Epithelial cell of proximal tubule (primary cell): ENCODE measurements around the gene COG5. TPM values are rescaled to one million over a fixed set of nuclear protein-coding genes. Genes with fewer than 3 reads are reported as not detected.
"Not testable (repeated sequence)": the region's sequence is repeated elsewhere in the genome, so short reads cannot be mapped to it uniquely, and the experiment has no call there.

Experiments used
- DNase-seq: peaks from one replicate; pipeline ENCODE4 v3.0.0-alpha.2; 2011; ENCODE audit warnings: low read depth
- H3K4me3 ChIP-seq: 2 replicates; pipeline ENCODE4 v1.5.1; 2011; ENCODE audit warnings: low read depth, mild to moderate bottlenecking, low read length
- total RNA-seq: library from RNA; depleted of rRNA; stranded (reverse); fragments of >200 nt; gene quantifications from 2 replicates; pipeline ENCODE4 v1.2.3, GENCODE V29; 2015
- TF ChIP-seq, protein P1 (sequence below): conservative IDR thresholded peaks from 2 replicates; pipeline ENCODE4 v1.5.1; 2012; ENCODE audit warnings: low read depth, mild to moderate bottlenecking, low read length

Gene COG5
- total RNA-seq, 1 donor from 2014 or later = 31.4 TPM

DNA sequence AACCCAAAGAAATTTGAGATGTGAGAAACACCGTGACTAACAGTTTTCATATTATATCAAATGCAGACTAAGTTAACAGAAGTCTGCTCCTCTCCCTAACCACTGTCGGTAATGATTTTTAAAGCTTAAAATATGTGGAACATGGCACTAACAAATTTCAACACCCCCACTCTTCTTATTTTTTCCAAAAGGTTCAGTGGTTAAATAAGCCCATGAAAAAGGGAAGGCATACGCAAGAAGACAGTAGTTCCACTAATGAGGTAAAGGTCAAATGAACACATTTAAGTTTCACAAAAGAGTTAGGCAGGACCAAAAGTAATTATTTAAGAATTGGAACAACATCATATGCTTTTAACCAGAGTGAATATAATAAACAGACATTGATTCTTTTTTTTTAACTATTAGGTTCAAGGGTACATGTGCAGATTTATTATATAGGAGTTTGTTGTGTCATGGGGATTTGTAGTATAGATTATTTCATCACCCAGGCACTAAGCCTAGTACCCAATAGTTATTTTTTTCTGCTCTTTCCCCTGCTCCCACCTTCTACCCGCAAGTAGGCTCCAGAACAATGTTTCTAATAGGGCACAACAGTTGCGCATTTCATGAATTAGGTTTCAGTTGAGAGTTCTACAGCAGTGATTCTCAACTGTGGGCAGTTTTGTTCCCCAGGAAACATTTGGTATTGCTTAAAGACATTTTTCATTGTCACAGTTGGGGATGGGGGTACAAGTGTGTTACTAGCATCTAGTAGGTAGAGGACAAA lies 315.0 kb downstream of the COG5 start:
- TF ChIP-seq, protein P1, sequence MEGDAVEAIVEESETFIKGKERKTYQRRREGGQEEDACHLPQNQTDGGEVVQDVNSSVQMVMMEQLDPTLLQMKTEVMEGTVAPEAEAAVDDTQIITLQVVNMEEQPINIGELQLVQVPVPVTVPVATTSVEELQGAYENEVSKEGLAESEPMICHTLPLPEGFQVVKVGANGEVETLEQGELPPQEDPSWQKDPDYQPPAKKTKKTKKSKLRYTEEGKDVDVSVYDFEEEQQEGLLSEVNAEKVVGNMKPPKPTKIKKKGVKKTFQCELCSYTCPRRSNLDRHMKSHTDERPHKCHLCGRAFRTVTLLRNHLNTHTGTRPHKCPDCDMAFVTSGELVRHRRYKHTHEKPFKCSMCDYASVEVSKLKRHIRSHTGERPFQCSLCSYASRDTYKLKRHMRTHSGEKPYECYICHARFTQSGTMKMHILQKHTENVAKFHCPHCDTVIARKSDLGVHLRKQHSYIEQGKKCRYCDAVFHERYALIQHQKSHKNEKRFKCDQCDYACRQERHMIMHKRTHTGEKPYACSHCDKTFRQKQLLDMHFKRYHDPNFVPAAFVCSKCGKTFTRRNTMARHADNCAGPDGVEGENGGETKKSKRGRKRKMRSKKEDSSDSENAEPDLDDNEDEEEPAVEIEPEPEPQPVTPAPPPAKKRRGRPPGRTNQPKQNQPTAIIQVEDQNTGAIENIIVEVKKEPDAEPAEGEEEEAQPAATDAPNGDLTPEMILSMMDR = no peak
- no peak overlapping the region for H3K4me3 ChIP-seq
- DNase-seq = no peak

DNA sequence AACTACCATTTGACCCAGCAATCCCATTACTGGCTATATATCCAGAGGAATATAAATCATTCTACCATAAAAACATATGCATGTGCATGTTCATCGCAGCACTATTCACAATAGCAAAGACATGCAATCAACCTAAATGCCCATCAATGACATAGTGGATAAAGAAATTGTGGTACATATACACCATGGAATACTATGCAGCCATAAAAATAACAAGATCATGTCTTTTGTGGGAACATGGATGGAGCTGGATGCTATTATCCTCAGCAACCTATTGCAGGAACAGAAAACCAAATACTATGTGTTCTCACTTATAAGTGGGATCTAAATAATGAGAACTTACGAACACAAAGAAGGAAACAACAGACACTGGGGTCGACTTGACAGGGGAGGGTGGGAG lies 316.9 kb downstream of the COG5 start:
- H3K4me3 ChIP-seq = not testable (repeated sequence)

DNA sequence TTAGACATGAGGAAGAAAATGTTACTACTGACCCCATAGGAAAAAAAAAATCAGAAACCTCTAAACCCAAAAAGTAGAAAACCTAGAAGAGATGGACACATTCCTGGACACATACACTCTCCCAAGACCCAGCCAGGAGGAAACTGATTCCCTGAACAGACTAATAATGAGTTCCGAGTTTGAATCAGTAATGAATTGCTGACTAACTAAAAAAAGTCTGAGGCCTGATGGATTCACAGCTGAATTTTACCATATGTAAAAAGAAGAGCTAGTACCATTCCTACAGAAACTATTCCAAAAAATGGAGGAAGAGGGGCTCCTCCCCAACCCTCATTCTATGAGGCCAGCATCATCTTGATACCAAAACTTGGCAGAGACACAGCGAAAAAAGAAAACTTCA lies 319.1 kb downstream of the COG5 start:
- DNase-seq = no peak

More for the DNA sequence above, 316.9 kb downstream of the COG5 start:
- DNase-seq = not testable (repeated sequence)

DNA sequence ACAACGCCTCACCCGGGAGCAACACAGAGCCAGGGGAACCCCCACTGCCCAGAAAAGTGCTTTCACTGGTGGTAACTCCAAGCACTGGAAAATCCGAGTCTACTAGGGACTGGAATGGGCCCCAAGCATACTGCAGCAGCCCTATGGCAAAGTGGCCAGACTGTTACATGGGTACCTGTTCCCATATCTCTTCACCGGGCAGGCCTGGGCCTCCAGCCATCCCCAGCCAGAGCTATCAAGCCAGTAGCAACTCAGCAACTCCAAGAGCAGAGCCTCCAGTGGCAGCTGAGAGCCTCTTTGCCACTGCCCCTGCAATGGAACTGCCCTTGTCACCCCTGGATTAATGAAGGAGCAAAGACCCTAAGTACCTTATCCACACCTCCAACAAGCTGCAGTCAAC lies 321.5 kb downstream of the COG5 start:
- no peak overlapping the region for H3K4me3 ChIP-seq
- no peak for DNase-seq
- TF ChIP-seq, protein P1 = no peak

More for the DNA sequence above, 319.1 kb downstream of the COG5 start:
- TF ChIP-seq, protein P1 = no peak
- no peak overlapping the region for H3K4me3 ChIP-seq

DNA sequence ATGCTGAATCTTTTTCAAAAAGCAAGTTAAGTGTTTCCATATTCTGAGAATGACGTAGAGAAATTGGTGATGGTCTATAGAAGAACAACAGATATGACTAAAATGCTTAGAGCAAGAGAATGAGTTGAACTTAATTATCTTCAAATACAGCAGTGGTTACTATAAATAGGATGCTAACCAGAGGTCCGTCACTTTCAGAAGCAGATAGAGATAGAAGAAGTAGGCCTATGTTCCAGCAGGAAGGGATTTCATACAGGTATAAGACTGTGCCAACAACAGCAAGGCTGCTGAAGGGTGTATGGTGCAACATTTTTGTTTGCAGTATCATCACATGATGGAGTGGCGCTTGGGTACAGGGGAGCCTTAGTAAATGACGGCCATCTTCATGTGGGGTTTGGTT lies 326.3 kb downstream of the COG5 start:
- TF ChIP-seq, protein P1 = no peak
- no peak for DNase-seq
- H3K4me3 ChIP-seq = no peak overlapping the region

DNA sequence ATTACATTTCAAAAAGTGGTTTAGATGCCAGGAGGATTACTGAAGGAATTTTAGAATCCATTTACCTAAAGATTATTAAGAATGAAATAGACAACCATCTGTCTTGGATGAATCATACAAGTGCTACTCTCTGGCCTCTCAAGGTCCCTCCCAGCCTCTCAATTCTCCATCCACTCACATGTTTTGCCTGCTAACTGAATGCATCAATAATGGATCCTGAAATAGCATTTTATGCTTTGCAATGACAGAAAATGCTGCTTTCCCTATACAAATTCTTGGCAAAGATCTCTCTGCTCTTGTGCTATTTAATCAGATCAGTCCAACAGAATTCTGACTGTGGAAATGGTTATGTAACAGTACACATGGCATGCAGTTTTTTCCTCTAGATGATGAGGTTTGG lies 326.9 kb downstream of the COG5 start:
- TF ChIP-seq, protein P1 = no peak
- no peak for DNase-seq

DNA sequence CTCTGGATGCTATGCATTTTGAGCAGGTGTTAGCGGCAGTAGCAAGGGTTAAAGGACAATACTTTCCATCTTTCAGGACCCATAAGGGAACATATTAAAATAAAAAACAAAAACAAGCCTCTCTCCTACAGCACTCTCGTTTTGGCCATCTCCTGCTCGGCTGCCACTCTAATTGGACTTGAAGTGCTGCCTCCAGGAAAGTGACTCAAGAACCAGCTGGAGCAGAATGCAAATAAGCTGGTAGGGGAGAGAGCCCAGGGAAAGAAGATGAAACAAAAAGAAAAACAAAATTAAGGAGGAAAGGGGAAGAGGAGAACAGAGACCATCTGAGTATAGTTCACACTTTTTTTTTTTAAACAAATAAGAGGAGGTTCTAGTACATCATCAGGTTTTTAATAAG lies 329.3 kb downstream of the COG5 start:
- no peak for DNase-seq
- TF ChIP-seq, protein P1 = no peak
- no peak overlapping the region for H3K4me3 ChIP-seq

More for the DNA sequence above, 326.9 kb downstream of the COG5 start:
- H3K4me3 ChIP-seq = no peak overlapping the region
